ENCODE data around the gene AK9.
"Not testable (repeated sequence)": the region's sequence is repeated elsewhere in the genome, so short reads cannot be mapped to it uniquely, and the experiment has no call there.

AK9 gene

DNA sequence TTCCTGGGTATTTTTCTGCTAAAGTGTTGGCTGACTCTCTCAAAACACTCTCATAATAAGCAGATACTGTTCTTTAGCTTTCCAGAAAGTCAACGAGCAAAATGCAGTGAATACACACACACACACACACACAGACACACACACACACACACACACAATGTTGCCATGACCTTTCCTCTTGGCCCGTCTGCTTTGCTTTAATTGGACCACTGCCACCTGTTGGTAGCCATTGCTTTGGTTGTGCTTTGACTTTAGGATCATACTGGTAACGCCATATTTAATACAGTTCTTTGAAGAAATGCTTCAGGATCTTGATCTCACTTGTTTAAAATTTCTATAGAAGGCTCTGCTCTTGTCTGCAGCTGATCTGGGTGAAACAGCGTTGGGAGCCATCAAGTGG, 4.5 kb upstream of the AK9 start:
- no peak for DNase-seq

DNA sequence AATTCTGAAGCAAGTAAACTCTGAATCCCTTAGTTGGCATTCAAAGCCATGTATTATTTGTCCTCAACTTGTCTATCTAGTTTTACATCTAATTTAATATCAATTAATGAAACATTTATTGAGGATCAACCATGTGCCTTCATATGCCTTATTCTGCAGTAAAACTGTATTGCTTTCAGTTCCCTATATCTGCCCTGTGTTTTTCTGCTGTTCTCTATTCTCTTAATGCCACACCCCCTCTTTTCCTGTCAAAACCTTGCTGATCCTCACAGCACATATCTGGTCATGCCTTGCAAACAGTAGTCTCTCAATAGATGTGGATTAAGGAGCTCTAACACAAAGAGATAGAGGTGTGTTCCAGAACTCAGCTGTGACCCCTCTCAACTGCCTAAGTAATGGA, 2.1 kb upstream of the AK9 start:
- no peak for DNase-seq

DNA sequence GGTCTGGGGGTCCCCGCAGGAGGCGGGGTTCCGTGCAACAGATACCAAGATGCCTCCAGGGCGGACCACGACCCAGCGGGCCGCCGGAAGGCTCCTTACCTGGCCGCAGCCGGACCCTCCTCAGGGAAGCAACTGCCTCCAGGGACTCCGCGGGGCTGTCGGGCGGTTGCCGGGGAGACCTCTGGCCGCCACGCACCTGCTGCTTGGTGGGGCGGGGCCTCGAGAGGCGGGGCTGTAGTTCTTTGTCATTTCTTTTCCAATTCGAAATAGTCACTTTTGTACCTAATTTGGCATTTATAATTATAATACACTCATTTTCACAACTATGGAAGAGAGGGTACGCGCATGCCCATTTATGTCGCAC, 647 bp downstream of the AK9 start:
- peak in 10 of 14 donors; percentile 24 to 73 (median 52) for DNase-seq

DNA sequence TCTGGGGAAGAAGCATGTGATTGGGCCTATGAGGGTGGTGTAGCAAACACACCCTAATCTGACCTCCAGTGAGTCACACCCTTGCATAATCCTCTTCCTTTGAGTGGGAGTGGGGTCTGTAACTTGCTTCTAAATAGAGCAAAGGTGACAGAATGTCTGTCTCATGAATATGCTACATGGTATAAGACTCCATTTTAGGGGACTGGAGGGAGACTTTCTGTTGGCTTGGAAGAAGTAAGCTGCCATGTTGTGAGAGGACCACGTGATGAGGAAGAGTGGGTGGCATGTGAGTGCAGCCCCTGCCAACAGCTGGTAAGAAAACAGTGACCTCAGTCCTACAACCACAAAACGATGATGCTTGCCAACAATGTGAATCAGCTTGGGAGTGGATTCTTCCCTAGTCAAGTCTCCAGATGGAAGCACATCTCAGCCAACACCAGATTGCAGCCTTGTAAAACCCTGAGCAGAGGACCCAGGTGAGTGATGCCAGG, 3.7 kb downstream of the AK9 start:
- no peak for DNase-seq

DNA sequence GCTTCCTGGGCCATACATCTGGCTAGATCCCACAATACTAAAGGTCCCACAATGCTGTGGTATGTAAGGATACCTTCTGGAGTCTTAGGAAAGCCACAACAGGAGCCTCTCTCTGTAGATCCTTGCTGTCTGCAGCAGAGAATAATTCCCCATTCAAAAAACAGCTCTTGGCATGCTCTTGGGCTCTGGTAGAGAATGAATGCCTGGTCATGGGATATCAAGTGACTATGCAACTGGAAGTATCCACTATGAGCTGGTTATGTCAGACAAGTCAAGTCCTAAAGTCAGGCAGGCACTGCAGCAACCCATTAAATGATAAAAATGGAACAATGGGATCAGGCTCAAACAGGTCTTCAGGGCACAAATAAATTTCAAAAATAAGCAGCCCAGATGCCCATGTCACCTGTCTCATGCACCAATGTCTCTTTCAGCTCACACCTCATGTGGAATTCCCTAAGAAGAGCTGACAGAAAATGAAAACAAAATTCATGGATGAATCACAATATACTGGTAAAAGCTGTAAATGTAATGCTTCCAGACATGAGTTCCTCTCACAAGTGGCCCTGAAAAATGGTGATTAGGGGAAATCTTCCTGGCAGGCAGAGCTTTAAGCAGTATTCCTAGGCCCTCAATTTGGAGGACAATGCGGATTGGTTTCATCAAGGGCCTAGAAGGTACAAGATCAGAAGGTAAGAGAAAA, 4.3 kb downstream of the AK9 start:
- DNase-seq: peak in 1 of 14 donors; percentile 19

DNA sequence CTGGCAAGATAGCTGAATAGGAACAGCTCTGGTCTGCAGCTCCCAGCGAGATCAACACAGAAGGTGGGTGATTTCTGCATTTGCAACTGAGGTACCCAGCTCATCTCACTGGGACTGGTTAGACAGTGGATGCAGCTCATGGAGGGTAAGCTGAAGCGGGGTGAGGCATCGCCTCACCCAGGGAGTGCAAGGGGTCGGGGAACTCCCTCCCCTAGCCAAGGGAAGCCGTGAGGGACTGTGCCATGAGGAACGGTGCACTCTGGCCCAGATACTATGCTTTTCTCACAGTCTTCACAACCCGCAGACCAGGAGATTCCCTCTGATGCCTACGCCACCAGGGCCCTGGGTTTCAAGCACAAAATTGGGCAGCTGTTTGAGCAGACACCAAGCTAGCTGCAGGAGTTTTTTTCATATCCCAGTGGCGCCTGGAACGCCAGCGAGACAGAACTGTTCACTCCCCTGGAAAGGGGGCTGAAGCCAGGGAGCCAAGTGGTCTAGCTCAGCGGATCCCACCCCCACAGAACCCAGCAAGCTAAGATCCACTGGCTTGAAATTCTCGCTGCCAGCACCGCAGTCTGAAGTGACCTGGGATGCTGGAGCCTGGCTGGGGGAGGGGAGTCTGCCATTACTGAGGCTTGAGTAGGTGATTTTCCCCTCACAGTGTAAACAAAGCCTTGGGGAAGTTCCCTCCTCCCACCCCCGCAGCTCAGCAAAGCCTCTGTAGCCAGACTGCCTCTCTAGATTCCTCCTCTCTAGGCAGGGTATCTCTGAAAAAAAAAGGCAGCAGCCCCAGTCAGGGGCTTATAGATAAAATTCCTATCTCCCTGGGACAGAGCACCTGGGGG, 12.1 kb downstream of the AK9 start:
- not testable (repeated sequence) for DNase-seq

DNA sequence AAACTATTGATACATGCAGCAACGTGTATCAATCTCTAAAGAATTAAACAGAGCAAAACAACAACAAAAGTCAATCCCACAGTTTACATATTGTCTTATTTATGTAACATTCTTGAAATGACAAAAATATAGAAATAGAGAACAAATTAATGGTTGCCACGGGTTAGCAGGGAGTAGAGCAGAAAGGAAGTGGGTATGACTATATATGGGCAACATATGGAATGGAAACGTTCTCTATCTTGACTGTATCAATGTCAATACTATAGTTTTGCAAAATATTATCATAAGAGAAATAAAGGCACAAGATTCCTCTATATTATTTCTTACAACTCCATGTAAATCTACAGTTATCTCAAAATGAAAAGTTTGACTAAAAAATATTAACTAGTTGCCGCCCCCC, 12.8 kb downstream of the AK9 start:
- DNase-seq: no peak

DNA sequence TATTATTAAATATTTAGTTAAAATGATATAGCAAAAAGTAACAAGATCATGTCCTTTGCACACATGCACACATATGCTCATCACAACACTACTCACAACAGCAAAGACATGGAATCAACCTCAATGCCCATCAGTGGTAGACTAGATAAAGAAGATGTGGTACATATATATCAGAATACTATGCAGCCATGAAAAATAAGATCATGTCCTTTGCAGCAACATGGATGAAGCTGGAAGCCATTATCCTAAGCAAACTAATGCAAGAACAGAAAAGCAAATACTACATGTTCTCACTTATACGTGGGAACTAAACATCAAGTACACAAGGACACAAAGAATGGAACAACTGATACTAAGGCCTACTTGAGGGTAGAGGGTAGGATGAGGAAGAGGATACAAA, 14.3 kb downstream of the AK9 start:
- DNase-seq: no peak

DNA sequence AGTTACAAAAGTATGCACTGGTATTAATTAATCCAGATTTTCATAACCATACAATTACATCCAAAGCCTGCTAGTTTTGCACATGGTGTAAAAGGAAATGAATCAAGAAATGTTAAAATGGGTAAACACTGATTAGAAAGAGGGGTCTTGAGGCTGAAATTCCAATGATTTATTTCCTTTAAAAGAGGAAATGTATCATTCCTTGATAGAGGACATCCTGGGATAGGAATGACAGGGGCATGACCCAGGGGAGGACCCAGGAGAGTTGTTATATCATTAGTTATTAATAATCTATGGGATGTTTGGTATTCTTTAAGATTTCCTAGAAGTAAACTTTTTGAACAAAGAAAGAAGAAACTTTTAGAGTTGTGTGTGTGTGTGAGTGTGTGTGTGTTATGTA, 18.2 kb downstream of the AK9 start:
- DNase-seq: no peak

DNA sequence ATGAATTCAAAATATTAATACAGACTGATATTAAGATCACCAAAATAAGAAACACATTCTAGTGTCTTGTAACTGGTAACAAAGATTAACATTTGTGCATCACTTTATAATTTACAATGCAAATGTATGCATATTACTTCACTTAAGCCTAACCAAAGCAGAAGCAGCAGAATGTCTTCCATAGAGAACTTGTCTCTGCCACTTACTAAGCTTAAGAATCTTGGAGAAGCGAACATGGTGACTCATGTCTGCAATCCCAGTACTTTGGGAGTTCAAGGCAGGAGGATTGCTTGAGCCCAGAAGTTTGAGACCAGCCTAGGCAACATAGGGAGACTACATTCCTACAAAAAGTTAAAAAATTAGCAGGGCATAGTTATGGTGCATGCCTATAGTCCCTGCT, 18.8 kb downstream of the AK9 start:
- DNase-seq: no peak

DNA sequence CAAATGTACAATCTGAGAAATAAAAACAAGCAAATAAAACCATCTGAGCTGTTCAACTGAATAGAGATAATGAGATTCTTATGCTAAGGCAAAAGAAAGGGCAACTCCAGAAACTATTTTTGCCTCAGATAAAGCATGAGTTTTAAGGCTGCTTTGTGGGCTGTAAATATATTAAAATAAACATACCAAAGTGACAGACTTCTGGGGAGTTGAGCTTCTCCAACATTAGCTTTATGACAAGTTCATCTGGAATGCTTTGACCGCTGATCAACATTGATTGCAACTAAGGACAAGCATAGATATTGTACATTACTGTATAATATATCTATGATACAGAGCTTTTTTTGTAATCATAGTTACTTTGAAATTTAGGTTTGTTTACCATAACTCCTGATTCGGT, 19.3 kb downstream of the AK9 start:
- DNase-seq: no peak

DNA sequence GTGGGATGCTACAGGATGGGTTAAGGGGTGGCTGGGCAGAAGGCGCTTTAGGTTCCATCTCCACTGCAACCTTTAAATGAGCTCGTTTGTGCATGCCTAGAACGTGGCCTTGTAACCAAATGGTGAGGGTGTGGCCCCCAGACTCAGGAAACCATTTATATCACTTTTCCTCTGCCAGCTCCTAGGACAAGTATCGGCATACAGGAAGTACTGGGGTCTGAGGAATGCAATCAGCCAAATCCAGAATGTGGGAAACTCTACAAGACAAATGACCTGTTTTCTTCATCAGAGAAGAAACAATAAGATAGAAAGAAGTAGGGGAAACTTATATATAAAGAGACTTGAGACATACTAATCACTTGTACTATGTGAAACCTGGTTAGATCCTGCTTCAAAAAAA, 21.2 kb downstream of the AK9 start:
- DNase-seq: no peak

DNA sequence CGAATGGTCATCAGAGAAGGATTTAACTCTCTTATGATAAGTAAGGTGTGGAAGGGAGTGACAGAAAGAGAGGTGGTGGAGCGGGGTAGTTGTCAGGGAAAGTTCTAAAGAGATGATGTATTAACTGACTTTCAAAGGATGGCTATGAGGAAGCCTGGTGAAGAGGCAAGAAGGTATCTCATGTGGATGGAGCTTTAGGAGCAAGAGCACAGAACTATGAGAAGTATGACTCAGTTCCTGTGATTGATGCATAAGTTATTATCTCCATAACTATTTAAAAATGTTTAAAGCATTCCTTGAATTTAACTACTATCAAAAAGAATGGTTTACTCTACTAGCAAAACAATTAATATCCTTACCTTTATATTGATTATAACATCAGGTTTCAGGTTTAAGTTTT, 28.8 kb downstream of the AK9 start:
- DNase-seq: no peak

DNA sequence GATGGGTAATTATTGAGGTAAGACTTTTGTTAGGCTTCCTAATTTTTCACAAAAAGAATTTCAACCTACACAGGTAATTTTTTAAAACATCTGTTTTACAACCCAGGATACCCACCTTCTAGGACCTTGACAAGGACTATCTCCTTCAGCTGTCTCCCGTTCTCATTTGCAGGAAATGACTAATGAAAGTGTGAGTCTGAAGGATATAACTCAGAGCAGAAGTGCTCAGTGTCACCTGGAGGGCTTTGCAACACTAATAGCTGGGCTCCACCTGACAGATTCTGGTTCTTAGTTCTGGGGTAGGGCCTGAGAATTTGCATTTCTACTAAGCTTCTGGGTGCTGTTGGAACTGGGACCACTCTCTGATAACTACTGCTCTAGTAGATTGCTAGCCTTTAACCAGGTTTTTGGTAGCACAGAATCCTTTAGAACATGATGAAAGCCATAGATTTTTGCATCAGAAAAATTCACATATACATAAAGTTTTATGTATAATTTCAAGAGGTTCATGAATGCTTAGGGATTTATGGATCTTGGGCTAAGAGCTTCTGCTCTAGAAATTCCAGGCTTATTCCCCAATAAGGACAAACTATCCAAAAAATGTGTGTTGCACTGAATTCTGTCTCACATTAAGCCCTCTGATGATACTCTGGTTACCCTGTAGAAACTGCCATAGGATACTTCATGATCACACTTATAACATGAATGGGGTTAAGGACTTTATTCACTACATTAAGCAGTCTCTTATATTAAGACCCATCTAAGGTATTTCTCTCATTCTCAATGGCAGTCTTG, 30.3 kb downstream of the AK9 start:
- DNase-seq: no peak

DNA sequence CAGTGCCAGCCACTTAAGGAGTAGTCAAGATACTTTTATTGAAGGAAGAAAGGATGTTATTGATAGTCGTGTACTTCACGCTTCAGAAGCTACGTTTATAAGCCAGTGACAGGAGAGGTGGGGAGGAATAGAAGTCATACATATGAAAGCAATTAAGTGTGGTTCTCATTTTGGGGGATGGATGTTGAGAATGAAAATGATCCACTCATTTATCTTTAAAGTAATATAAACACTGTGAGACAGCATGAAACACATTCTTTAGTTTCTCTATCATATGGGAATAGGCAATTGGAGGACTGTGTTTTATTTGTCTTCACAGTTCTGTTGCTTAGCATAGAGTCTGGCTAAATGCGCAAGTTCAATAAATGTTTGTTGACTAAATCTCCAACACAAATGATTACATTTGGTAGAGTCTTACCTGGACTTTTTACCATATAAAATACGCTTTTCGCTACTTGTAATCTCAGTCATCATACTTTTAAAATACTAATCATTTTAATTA, 35.2 kb downstream of the AK9 start:
- DNase-seq: no peak

DNA sequence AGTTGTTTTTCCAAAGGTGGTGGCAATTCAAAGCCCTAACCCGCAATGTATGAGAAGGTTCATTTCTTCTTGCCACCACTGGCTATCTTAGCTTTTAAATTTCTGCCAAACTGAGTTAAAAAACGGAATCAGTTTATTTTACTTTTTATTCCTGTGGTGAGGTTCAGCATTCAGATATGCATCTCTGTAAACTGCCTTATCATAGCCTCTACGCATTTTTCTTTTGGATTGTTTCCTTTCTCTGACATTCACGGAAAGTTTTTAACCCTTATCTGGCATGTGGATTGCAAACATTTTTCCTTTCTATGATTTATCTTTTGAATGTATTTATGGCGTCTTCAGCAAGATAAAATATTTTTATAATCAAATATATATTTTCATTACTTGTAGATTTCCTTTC, 37.7 kb downstream of the AK9 start:
- DNase-seq: no peak

DNA sequence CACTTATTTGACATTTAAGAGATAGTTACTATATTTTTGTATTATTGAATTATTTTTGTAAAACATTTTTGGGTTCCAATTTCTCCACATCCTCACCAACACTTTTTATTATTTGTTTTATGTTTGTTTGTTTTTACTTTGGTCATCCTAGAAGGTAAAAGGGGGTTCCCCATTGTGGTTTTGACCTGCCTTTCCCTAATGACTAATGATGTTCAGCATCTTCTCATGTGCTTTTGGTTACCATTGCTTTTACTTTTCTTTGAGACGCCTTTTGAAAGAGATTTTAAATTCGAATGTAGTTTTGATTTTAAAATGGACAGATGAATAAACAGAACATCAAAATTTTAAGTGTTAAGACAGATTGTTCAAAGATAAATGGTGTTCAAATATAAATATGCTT, 46.9 kb downstream of the AK9 start:
- DNase-seq: no peak

DNA sequence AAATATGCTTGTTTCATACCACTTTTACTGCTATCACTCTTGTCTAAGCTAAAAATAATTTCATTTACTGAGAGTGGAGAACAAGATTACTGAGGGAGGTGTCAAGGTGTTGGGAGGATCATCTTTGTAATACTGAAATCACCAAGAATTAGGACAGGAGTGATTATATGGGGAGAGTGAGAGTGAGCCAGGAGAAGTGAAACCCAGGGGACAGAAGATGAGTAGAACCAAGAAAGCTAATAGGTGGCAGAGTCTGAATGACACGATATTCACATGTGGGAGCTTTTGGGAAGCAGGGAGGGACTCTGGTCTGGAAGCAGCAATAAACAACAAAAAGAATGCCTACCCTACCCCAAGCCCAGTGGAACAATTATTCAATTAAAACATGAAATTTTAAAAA, 58.6 kb downstream of the AK9 start:
- DNase-seq: no peak

DNA sequence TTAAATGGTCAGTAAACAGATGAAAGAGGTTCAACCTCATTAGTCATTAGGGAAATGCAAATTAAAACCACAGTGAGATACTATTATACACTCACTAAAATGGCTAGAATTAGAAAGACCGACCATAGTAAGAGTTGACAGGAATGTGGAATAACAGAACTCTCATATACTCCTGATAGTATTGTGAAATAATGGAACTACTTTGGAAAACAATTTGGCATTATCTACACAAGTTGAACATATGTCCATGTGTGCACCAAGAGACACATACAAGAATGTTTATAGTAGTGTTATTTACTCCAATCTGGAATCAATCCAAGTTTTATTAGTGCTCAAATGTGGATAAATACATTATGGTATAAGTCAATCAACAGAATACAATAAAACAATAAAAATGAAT, 59.6 kb downstream of the AK9 start:
- DNase-seq: no peak

DNA sequence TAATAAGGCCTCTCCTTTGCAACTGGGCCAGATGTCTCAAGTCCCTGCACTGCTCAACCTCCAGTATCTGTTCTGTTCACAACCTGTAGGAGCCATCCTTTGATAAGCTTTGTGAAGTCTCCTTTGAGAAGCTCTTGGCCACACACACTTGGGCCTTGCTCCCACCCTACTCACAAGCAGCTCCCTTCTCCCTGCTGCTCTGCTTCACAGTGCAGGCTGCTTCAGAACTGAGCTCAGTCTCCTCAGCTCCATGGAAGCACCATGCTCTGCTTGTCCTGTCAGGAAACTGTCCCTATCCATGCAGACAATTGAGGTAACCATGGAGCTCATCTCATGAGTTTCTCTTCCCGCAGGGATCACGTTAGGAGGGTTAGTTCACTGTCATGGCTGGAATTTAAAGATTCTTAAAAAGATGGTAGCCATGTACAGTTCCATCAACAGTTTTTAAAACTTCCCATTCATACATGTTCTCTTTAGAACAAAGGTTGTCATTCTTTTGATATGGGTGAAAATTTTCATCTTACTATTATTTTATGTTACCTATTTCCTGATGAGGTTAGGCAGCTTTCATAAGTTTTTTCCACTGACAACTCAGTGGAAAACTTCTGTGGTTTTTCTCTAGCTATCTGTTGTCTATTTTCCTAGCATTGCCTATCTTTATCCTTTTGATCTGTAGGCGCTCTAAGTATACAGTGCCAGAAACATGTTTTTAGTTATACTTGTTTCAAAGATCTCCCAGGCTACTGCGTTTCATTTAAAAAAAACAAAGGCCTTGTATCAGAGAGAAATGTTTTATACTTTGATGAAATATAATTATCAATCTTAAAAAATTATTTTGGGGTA, 62.6 kb downstream of the AK9 start:
- DNase-seq: no peak

DNA sequence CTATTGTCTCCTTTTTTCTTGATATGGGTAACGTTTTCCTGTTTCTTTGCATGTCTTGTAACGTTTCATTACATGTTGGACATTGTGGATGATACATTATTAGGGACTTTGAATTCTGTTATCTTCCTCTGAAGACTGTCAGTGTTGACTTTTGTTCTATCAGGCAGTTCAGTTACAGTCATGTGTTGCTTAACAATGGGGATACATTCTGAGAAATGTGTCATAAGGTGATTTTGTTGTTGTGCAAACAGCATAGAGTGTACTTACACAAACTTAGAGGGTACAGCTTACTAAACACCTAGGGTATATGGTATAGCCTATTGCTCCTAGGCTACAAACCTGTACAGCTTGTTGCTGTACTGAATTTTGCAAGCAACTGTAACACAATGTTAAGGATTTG, 64.7 kb downstream of the AK9 start:
- no peak for DNase-seq

DNA sequence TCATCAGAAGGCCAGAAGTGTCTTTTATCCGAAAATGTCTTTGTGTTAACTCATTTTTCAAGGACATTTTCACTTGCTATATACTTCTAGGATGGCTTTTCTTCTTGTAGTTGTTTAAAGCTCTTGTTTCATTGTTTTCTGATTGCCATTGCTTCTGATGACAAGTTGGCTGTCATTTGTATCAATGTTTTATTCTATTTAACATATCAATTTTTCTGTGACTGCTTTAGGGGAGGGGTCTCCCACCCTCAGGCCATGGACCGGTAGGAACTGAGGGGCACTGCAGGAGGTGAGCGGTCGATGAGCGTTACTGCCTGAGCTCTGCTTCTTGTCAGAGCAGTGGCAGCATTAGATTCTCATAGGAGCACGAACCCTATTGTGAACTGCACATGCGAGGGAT, 65.8 kb downstream of the AK9 start:
- DNase-seq: no peak
